Calu3 (cell line): ENCODE data around the gene COPZ1. TPM values are rescaled to one million over a fixed set of nuclear protein-coding genes. Genes with fewer than 3 reads are reported as not detected.
A peak's percentile ranks its signal among the peaks of the same experiment; 100 is the strongest.

Source experiments
- BruUV-seq: library from RNA; stranded (reverse); fragments of 400-500 nt; replicated peaks from 2 replicates; lab custom pipeline; 2021; lab: Mats Ljungman, UMichigan
- CTCF ChIA-PET: fragments of 300-600 bp; sonication (Branson Sonifier 250); formaldehyde crosslinking; loops from one replicate; lab custom pipeline; 2022; ENCODE audit warnings: antibody characterized with exemption; lab: Charles Lee
- DNase-seq: peaks from one replicate; pipeline ENCODE4 v3.0.0; 2022
- H3K27ac Mint-ChIP-seq: one replicate; pipeline ENCODE4 v1.8.0; 2022; ENCODE audit warnings: mixed read lengths; ENCODE audit not compliant: unreplicated experiment
- H3K27me3 Mint-ChIP-seq: one replicate; pipeline ENCODE4 v1.8.0; 2022; ENCODE audit warnings: mixed read lengths; ENCODE audit not compliant: unreplicated experiment
- H3K36me3 Mint-ChIP-seq: one replicate; pipeline ENCODE4 v1.8.0; 2022; ENCODE audit warnings: mild to moderate bottlenecking, moderate library complexity, mixed read lengths; ENCODE audit not compliant: insufficient read depth, unreplicated experiment
- H3K4me1 Mint-ChIP-seq: one replicate; pipeline ENCODE4 v1.8.0; 2022; ENCODE audit warnings: mild to moderate bottlenecking, low read depth, mixed read lengths; ENCODE audit not compliant: unreplicated experiment
- H3K4me3 Mint-ChIP-seq: one replicate; pipeline ENCODE4 v1.8.0; 2022; ENCODE audit warnings: mild to moderate bottlenecking, low read depth, moderate library complexity, mixed read lengths; ENCODE audit not compliant: unreplicated experiment
- H3K9me3 Mint-ChIP-seq: one replicate; pipeline ENCODE4 v1.8.0; 2022; ENCODE audit warnings: low read depth, mixed read lengths; ENCODE audit not compliant: unreplicated experiment
- intact Hi-C: fragments of 100-400 bp; cut with micrococcal nuclease; formaldehyde crosslinking; loops from one replicate; pipeline ENCODE4 v1.10.0; 2022; ENCODE audit not compliant: unreplicated experiment
- total RNA-seq: library from RNA; stranded (reverse); gene quantifications from 2 replicates; pipeline ENCODE4 v1.2.3, GENCODE V29; 2022
- TF ChIP-seq, protein P1 (sequence below): fragments of 200-600 bp; IDR thresholded peaks from one replicate; pipeline ENCODE4 v1.8.0; 2022; ENCODE audit warnings: antibody characterized with exemption; ENCODE audit not compliant: unreplicated experiment

The COPZ1 gene
- total RNA-seq, 1 experiment from 2014 or later: 173 TPM

GRCh38 chr12:54376596-54376995 lies 51.7 kb downstream of the COPZ1 start:
- no peak for DNase-seq
- Mint-ChIP-seq H3K4me3 (no peak overlapping the region), H3K9me3 (no peaks in the 10 kb centered on the region), H3K27me3 (no peaks in the 10 kb centered on the region), H3K36me3 (peaks cover 19% of the 10 kb centered on the region), H3K4me1 (peaks cover 56% of the 10 kb centered on the region), H3K27ac (no peak overlapping the region)
- CTCF ChIA-PET: interaction anchor here (0.6 kb wide), 1 partner anchor 122 kb away, joined by 3 read pairs; no protein-coding TSS in a partner anchor
- TF ChIP-seq, protein P1, sequence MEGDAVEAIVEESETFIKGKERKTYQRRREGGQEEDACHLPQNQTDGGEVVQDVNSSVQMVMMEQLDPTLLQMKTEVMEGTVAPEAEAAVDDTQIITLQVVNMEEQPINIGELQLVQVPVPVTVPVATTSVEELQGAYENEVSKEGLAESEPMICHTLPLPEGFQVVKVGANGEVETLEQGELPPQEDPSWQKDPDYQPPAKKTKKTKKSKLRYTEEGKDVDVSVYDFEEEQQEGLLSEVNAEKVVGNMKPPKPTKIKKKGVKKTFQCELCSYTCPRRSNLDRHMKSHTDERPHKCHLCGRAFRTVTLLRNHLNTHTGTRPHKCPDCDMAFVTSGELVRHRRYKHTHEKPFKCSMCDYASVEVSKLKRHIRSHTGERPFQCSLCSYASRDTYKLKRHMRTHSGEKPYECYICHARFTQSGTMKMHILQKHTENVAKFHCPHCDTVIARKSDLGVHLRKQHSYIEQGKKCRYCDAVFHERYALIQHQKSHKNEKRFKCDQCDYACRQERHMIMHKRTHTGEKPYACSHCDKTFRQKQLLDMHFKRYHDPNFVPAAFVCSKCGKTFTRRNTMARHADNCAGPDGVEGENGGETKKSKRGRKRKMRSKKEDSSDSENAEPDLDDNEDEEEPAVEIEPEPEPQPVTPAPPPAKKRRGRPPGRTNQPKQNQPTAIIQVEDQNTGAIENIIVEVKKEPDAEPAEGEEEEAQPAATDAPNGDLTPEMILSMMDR: no peak
- no TSS peak for BruUV-seq
- intact Hi-C loops: no loop called here

DNA sequence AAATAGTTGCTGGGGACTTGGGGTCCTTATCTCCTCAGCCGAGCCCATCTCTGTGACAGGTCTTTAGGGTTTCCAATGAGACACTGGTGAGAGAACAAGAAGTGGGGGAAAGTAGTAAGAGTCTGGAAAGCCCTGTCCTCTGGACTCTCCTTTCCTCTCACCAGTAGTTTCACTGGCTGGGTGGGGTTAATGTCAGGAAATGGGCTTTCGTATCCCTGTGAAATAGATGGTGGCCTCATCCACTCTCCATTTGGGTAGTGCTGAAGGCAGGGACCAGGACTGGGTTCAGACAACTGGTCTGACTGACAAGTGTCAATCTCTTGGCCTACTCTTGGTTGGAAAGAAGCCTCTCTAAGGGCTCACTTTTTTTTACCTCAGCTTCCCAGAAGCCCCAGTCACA lies 52.1 kb downstream of the COPZ1 start:
- Mint-ChIP-seq H3K27ac (no peak overlapping the region), H3K27me3 (no peaks in the 10 kb centered on the region), H3K9me3 (no peaks in the 10 kb centered on the region), H3K4me1 (peaks cover 51% of the 10 kb centered on the region), H3K4me3 (no peak overlapping the region), H3K36me3 (peaks cover 19% of the 10 kb centered on the region)
- TF ChIP-seq, protein P1: no peak
- intact Hi-C loops: no loop called here
- CTCF ChIA-PET: interaction anchor here (0.6 kb wide), 1 partner anchor 122 kb away, joined by 3 read pairs; no protein-coding TSS in a partner anchor
- DNase-seq: no peak
- BruUV-seq: TSS peak; percentile 3

GRCh38 chr12:54377797-54378515 lies 53.0 kb downstream of the COPZ1 start:
- CTCF ChIA-PET: interaction anchor here (1.5 to 3.6 kb wide), 2 partner anchors 21 to 126 kb away, joined by 8 to 14 read pairs; no protein-coding TSS in a partner anchor
- intact Hi-C loops: no loop called here

DNA sequence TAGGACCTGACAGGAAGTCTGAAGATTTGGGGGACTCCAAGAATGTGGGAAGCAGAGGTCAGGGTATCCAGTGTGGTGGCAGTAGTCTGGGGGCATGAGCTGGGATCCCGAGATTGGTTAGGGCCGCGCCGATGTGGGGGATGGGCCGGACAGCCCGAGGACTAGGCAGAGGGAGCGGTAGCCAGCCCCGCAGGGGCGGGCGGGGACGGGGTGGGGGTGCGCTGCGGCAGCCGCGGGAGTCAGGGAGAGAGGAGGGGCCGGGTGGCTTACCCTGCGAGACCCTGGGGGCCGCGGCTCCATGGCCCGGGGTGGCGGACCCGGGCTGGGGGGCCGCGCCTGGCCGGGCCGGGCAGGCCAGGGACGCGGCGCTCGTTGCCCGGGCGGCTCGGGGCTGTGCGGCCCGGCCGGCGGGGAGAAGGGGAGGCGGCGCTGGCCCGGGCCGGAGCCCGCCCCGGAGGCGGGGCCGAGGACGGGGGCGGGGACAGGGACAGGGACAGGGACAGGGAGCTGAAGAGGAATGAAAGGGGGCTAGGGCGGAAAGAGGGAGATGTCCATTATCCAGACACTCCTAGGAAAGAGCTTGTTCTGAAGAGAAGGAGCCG lies 54.0 kb downstream of the COPZ1 start:
- CTCF ChIA-PET: interaction anchor here (0.6 to 3.6 kb wide), 13 partner anchors 8 to 383 kb away, joined by 3 to 34 read pairs (median 6); partner anchors contain the start of genes CBX5, COPZ1 and HNRNPA1
- H3K36me3 Mint-ChIP-seq: peaks cover 11% of the 10 kb centered on the region
- peak overlapping the region; percentile 65 for H3K27ac Mint-ChIP-seq
- no peaks in the 10 kb centered on the region for H3K9me3 Mint-ChIP-seq
- TF ChIP-seq, protein P1: no peak
- BruUV-seq: no TSS peak
- intact Hi-C loops: loop anchor here (1.0 kb wide), 1 partner anchor 9 kb away; no protein-coding TSS in a partner anchor
- H3K27me3 Mint-ChIP-seq: no peaks in the 10 kb centered on the region
- peak; percentile 83 for DNase-seq
- H3K4me3 Mint-ChIP-seq: peak overlapping the region; percentile 73
- peaks cover 32% of the 10 kb centered on the region for H3K4me1 Mint-ChIP-seq

More at GRCh38 chr12:54377797-54378515, 53.0 kb downstream of the COPZ1 start:
- DNase-seq: no peak
- TF ChIP-seq, protein P1: no peak
- Mint-ChIP-seq H3K36me3 (peaks cover 19% of the 10 kb centered on the region), H3K4me1 (peaks cover 42% of the 10 kb centered on the region), H3K9me3 (no peaks in the 10 kb centered on the region), H3K4me3 (peak overlapping the region; percentile 73), H3K27me3 (no peaks in the 10 kb centered on the region), H3K27ac (peak overlapping the region; percentile 65)
- no TSS peak for BruUV-seq
